Spleen (tissue), 7 donors: ENCODE measurements around the gene EIF2AK3.

Experiments
- POLR2A ChIP-seq, 3 donors: fragments of 450-650 bp; IDR thresholded peaks; one replicate each; pipeline ENCODE4 v1.5.1; 2017; ENCODE audit warnings: antibody characterized with exemption in 3 of 3, mild to moderate bottlenecking in 1 of 3
- POLR2AphosphoS5 ChIP-seq, 3 donors: sonication (generic); formaldehyde crosslinking; IDR thresholded peaks; one replicate each; pipeline ENCODE4 v1.5.1; 2017; ENCODE audit warnings: antibody characterized with exemption in 3 of 3
- TF ChIP-seq, protein P1 (sequence below), 11 experiments: fragments of 200-600 bp in 7 of 11; fragments of 450-650 bp in 4 of 11; sonication (generic) in 4 of 11; IDR thresholded peaks in 8 of 11; conservative IDR thresholded peaks in 3 of 11; 1 replicate in 7 of 11; 2 replicates in 4 of 11; pipeline versions ENCODE4 v1.4.0 to v1.8.0; 2016 to 2021; ENCODE audit warnings: antibody characterized with exemption in 11 of 11, inconsistent platforms in 4 of 11, mild to moderate bottlenecking in 1 of 11
- donor health status: DM: no; HTN: no; CAD: no; lungs with moderate emphysema.
- donor health status: DM: no; HTN: no; CAD: no.
- donor health status: DM: no; HTN: no; CAD: no.

DNA sequence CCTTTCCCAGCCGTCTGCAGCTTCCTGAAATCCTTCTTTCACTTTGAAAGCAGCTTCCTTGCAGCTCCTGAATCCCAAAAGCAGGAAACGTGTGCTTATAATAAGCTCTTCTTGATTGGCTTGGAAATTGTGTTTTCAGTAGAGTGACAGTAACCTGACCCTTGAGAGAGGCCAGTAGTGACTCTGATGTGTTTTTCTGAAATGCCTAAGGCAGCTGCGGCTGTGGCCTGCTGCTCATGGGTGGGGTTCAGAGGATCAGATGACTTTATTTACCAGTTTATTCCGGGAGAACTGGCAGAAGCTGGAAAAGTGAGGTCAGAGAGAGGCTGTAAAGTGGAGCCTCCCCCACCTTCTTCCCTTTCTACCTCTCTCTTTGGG is 32.3 kb upstream of the EIF2AK3 start:
- TF ChIP-seq POLR2AphosphoS5 (IDR thresholded peaks at IDR 0.05) = no peak
- TF ChIP-seq POLR2A (IDR thresholded peaks at IDR 0.05) = no peak
- TF ChIP-seq, protein P1, sequence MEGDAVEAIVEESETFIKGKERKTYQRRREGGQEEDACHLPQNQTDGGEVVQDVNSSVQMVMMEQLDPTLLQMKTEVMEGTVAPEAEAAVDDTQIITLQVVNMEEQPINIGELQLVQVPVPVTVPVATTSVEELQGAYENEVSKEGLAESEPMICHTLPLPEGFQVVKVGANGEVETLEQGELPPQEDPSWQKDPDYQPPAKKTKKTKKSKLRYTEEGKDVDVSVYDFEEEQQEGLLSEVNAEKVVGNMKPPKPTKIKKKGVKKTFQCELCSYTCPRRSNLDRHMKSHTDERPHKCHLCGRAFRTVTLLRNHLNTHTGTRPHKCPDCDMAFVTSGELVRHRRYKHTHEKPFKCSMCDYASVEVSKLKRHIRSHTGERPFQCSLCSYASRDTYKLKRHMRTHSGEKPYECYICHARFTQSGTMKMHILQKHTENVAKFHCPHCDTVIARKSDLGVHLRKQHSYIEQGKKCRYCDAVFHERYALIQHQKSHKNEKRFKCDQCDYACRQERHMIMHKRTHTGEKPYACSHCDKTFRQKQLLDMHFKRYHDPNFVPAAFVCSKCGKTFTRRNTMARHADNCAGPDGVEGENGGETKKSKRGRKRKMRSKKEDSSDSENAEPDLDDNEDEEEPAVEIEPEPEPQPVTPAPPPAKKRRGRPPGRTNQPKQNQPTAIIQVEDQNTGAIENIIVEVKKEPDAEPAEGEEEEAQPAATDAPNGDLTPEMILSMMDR (IDR thresholded peaks at IDR 0.05 in 8 of 11, conservative IDR thresholded peaks at IDR 0.05 in 3 of 11) = no peak
